ENCODE measurements around the gene TESK2. TPM values are rescaled to one million over a fixed set of nuclear protein-coding genes. Genes with fewer than 3 reads are reported as not detected.

The TESK2 gene
- polyA plus RNA-seq, 1 of the 3 experiments (the other 2 are of a cell fraction), result 1.3 TPM

DNA sequence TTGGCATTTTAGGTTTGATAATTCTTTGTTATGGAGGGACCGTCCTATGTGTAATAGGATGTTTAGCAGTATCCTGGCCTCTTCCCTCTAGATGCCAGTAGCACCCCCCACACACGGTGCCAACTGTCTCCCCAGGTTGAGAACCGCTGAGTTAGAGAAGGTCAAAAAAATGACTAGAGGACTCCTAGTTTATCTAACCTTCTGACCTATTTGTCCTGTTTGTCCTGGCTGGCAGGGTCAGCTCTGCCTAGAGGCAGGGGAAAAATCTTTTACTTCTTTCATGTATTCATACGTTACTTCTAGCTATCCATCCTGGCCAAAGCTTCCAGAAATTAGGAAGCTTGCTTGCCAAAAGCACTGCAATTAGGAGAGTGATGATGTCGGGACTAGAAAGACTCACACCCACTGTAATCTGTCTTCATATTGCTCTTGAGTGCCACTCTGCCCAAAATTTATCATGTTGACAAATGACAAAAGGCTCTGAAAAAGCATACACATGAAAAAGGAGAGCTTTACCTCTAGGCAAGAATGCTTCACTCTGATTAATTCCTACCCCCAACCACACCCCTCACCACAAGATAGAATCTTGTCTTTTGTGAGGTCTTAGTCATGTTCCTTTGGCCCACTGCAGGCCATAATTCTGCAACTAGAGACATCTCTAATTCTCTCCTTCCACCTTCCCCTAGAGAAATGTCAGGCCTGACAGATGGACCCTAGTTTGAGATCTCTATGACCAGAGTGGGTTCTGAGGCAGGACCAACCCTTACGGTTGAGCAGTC is 45.2 kb upstream of the TESK2 start:
- no peaks in the 10 kb centered on the region for H4K20me1 ChIP-seq (ENCODE audit: insufficient read depth)
- no peaks in the 10 kb centered on the region for H3K79me2 ChIP-seq (ENCODE audit: insufficient read depth)
- POLR2A ChIA-PET, result interaction anchor here (3.7 kb wide), 1 partner anchor 15 kb away, joined by 16 read pairs; the partner anchor contains the start of gene PRDX1
- WGBS (ENCODE audit: low lambda C conversion rate), result 73% methylated on average over 5 of the region's 6 CpGs
- no peak overlapping the region for H3K9ac ChIP-seq
- H3K27ac ChIP-seq (ENCODE audit: low read depth in 2 of 2, low read length in 1 of 2), result no peak overlapping the region
- no peaks in the 10 kb centered on the region for H3K36me3 ChIP-seq (replicated peaks in 1 of 2; ENCODE audit: control insufficient read depth in 1 of 2, insufficient read depth in 2 of 2, low read length in 1 of 2)
- H3K4me1 ChIP-seq (ENCODE audit: control insufficient read depth in 1 of 2, insufficient read depth in 2 of 2, low read depth in 1 of 2, low read length in 1 of 2), result no peaks in the 10 kb centered on the region
- CTCF ChIA-PET, result interaction anchor here (0.8 to 3.0 kb wide), 3 partner anchors 24 to 38 kb away, joined by 3 to 14 read pairs (median 4); no protein-coding TSS in a partner anchor
- TF ChIP-seq, protein P1, sequence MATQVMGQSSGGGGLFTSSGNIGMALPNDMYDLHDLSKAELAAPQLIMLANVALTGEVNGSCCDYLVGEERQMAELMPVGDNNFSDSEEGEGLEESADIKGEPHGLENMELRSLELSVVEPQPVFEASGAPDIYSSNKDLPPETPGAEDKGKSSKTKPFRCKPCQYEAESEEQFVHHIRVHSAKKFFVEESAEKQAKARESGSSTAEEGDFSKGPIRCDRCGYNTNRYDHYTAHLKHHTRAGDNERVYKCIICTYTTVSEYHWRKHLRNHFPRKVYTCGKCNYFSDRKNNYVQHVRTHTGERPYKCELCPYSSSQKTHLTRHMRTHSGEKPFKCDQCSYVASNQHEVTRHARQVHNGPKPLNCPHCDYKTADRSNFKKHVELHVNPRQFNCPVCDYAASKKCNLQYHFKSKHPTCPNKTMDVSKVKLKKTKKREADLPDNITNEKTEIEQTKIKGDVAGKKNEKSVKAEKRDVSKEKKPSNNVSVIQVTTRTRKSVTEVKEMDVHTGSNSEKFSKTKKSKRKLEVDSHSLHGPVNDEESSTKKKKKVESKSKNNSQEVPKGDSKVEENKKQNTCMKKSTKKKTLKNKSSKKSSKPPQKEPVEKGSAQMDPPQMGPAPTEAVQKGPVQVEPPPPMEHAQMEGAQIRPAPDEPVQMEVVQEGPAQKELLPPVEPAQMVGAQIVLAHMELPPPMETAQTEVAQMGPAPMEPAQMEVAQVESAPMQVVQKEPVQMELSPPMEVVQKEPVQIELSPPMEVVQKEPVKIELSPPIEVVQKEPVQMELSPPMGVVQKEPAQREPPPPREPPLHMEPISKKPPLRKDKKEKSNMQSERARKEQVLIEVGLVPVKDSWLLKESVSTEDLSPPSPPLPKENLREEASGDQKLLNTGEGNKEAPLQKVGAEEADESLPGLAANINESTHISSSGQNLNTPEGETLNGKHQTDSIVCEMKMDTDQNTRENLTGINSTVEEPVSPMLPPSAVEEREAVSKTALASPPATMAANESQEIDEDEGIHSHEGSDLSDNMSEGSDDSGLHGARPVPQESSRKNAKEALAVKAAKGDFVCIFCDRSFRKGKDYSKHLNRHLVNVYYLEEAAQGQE (IDR thresholded peaks at IDR 0.05; ENCODE audit: low read depth, low read length), result no peak
- TF ChIP-seq, protein P2, sequence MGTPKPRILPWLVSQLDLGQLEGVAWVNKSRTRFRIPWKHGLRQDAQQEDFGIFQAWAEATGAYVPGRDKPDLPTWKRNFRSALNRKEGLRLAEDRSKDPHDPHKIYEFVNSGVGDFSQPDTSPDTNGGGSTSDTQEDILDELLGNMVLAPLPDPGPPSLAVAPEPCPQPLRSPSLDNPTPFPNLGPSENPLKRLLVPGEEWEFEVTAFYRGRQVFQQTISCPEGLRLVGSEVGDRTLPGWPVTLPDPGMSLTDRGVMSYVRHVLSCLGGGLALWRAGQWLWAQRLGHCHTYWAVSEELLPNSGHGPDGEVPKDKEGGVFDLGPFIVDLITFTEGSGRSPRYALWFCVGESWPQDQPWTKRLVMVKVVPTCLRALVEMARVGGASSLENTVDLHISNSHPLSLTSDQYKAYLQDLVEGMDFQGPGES (IDR thresholded peaks at IDR 0.05; ENCODE audit: low read depth, low read length), result no peak
- TF ChIP-seq NRF1 (IDR thresholded peaks at IDR 0.05; ENCODE audit: low read depth, low read length) (no peak), FOXJ3 (CRISPR knock-in tag; IDR thresholded peaks at IDR 0.05) (no peak), TCF12 (IDR thresholded peaks at IDR 0.05) (no peak), ELF1 (IDR thresholded peaks at IDR 0.05) (no peak), MXI1 (IDR thresholded peaks at IDR 0.05; ENCODE audit: low read depth, low read length) (no peak), SIN3A (IDR thresholded peaks at IDR 0.05; ENCODE audit: borderline replicate concordance, low read depth, low read length) (no peak), FOSL2 (IDR thresholded peaks at IDR 0.05; ENCODE audit: borderline replicate concordance, low read depth) (no peak), NFIC (IDR thresholded peaks at IDR 0.05; ENCODE audit: borderline replicate concordance) (no peak), JUND (IDR thresholded peaks at IDR 0.05) (no peak), GATA2 (CRISPR knock-in tag; IDR thresholded peaks at IDR 0.05) (no peak), GABPA (IDR thresholded peaks at IDR 0.05; ENCODE audit: low read depth) (no peak), SMC3 (IDR thresholded peaks at IDR 0.05; ENCODE audit: low read depth, low read length) (no peak)
- TF ChIP-seq, protein P3, sequence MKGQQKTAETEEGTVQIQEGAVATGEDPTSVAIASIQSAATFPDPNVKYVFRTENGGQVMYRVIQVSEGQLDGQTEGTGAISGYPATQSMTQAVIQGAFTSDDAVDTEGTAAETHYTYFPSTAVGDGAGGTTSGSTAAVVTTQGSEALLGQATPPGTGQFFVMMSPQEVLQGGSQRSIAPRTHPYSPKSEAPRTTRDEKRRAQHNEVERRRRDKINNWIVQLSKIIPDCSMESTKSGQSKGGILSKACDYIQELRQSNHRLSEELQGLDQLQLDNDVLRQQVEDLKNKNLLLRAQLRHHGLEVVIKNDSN (IDR thresholded peaks at IDR 0.05; ENCODE audit: borderline replicate concordance, low read depth), result no peak
- TF ChIP-seq, protein P4, sequence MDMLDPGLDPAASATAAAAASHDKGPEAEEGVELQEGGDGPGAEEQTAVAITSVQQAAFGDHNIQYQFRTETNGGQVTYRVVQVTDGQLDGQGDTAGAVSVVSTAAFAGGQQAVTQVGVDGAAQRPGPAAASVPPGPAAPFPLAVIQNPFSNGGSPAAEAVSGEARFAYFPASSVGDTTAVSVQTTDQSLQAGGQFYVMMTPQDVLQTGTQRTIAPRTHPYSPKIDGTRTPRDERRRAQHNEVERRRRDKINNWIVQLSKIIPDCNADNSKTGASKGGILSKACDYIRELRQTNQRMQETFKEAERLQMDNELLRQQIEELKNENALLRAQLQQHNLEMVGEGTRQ (IDR thresholded peaks at IDR 0.05; ENCODE audit: borderline replicate concordance, low read depth, low read length), result no peak
- H3K4me2 ChIP-seq, result no peak overlapping the region
- no peaks in the 10 kb centered on the region for H3K9me3 ChIP-seq
- no peaks in the 10 kb centered on the region for H3K27me3 ChIP-seq (ENCODE audit: insufficient read depth)
- no peaks in the 10 kb centered on the region for H3K9me2 ChIP-seq
- H2AFZ ChIP-seq (ENCODE audit: low read depth), result no peak overlapping the region
- no peaks in the 10 kb centered on the region for H3F3A ChIP-seq (replicated peaks; ENCODE audit: insufficient read depth)
- DNase-seq, result no peak
- H3K4me3 ChIP-seq (ENCODE audit: low read depth in 2 of 2, low read length in 1 of 2), result no peak overlapping the region
